ENCODE measurements around the gene PCDH8. TPM values are rescaled to one million over a fixed set of nuclear protein-coding genes. Genes with fewer than 3 reads are reported as not detected.

The PCDH8 gene
- total RNA-seq, 1 donor from 2014 or later = 1.0 TPM

- peak; percentile 70 for DNase-seq
Observed at GRCh38 chr13:52851137-52851962, 2.9 kb upstream of the PCDH8 start.

- peak; percentile 93 for DNase-seq
Observed at GRCh38 chr13:52850396-52851136, 2.1 kb upstream of the PCDH8 start.

GRCh38 chr13:52850072-52850395 lies 1.6 kb upstream of the PCDH8 start:
- DNase-seq = no peak

GRCh38 chr13:52849291-52850071 lies 1.0 kb upstream of the PCDH8 start:
- peak; percentile 62 for DNase-seq

GRCh38 chr13:52847682-52848432 lies 583 bp downstream of the PCDH8 start:
- no peak for DNase-seq

GRCh38 chr13:52847322-52847681 lies 1.1 kb downstream of the PCDH8 start:
- no peak for DNase-seq

- peak; percentile 88 for DNase-seq
Observed at GRCh38 chr13:52846567-52847321, 1.7 kb downstream of the PCDH8 start.

GRCh38 chr13:52845766-52846566 lies 2.5 kb downstream of the PCDH8 start:
- DNase-seq = peak; percentile 64

- no peak for DNase-seq
Observed at GRCh38 chr13:52845334-52845761, 3.1 kb downstream of the PCDH8 start.

- no peak for DNase-seq
Observed at GRCh38 chr13:52844836-52845235, 3.6 kb downstream of the PCDH8 start.

- DNase-seq = no peak
Observed at GRCh38 chr13:52842441-52842840, 6.0 kb downstream of the PCDH8 start.

GRCh38 chr13:52840066-52840465 lies 8.4 kb downstream of the PCDH8 start:
- no peak for DNase-seq

GRCh38 chr13:52838433-52839107 lies 9.9 kb downstream of the PCDH8 start:
- DNase-seq = no peak

GRCh38 chr13:52837850-52838249 lies 10.6 kb downstream of the PCDH8 start:
- no peak for DNase-seq

GRCh38 chr13:52835071-52835839 lies 13.2 kb downstream of the PCDH8 start:
- no peak for DNase-seq

GRCh38 chr13:52833296-52833875 lies 15.1 kb downstream of the PCDH8 start:
- no peak for DNase-seq

GRCh38 chr13:52832313-52832712 lies 16.1 kb downstream of the PCDH8 start:
- DNase-seq = no peak

GRCh38 chr13:52830946-52831345 lies 17.5 kb downstream of the PCDH8 start:
- no peak for DNase-seq

GRCh38 chr13:52827839-52828238 lies 20.6 kb downstream of the PCDH8 start:
- peak; percentile 89 for DNase-seq
